Measurements from ENCODE around the gene KLHDC8A.

GRCh38 chr1:205303247-205303888 lies 53.4 kb downstream of the KLHDC8A start:
- no peak for TF ChIP-seq POLR2A (IDR thresholded peaks at IDR 0.05; ENCODE audit: low read depth, low read length)
- TF ChIP-seq TAF1 (IDR thresholded peaks at IDR 0.05; ENCODE audit: low read depth, low read length): no peak
- no peak for TF ChIP-seq PAX5 (IDR thresholded peaks at IDR 0.05; ENCODE audit: insufficient read depth, low read length, severe bottlenecking)
- TF ChIP-seq POLR2AphosphoS5 (IDR thresholded peaks at IDR 0.05; ENCODE audit: low read depth, low read length): no peak
- TF ChIP-seq SPI1 (IDR thresholded peaks at IDR 0.05; ENCODE audit: low read depth, low read length): no peak
- TF ChIP-seq POU2F2 (IDR thresholded peaks at IDR 0.05; ENCODE audit: low read depth, low read length): no peak
